GM21825 (cell line): ENCODE measurements around the gene WTIP.
"Not testable (repeated sequence)": the region's sequence is repeated elsewhere in the genome, so short reads cannot be mapped to it uniquely, and the experiment has no call there.

Experiments used
- ATAC-seq: cut with Tn5 transposase; IDR thresholded peaks from one replicate; pipeline ENCODE4 v1.9.1; 2021; ENCODE audit warnings: mild to moderate bottlenecking, moderate library complexity; ENCODE audit not compliant: unreplicated experiment

Gene WTIP

GRCh38 chr19:34475975-34476594 lies 5.5 kb upstream of the WTIP start:
- no peak for ATAC-seq

GRCh38 chr19:34478496-34478895 lies 3.1 kb upstream of the WTIP start:
- ATAC-seq, result not testable (repeated sequence)

GRCh38 chr19:34479396-34479795 lies 2.2 kb upstream of the WTIP start:
- no peak for ATAC-seq

- no peak for ATAC-seq
These were observed 1.1 kb upstream of the WTIP start for GRCh38 chr19:34480491-34480890.

- no peak for ATAC-seq
These were observed 362 bp downstream of the WTIP start for GRCh38 chr19:34481861-34482379.

GRCh38 chr19:34482380-34483250 lies 1.1 kb downstream of the WTIP start:
- no peak for ATAC-seq

- no peak for ATAC-seq
These were observed 2.8 kb downstream of the WTIP start for GRCh38 chr19:34484328-34484727.

GRCh38 chr19:34485831-34486230 lies 4.3 kb downstream of the WTIP start:
- no peak for ATAC-seq

- ATAC-seq, result no peak
These were observed 6.1 kb downstream of the WTIP start for GRCh38 chr19:34487651-34488051.

GRCh38 chr19:34489175-34489574 lies 7.6 kb downstream of the WTIP start:
- ATAC-seq, result no peak

GRCh38 chr19:34490141-34490766 lies 8.7 kb downstream of the WTIP start:
- no peak for ATAC-seq

- ATAC-seq, result no peak
These were observed 11.6 kb downstream of the WTIP start for GRCh38 chr19:34493038-34493648.

- no peak for ATAC-seq
These were observed 12.1 kb downstream of the WTIP start for GRCh38 chr19:34493649-34494044.

- ATAC-seq, result no peak
These were observed 13.0 kb downstream of the WTIP start for GRCh38 chr19:34494601-34495000.

- ATAC-seq, result no peak
These were observed 13.9 kb downstream of the WTIP start for GRCh38 chr19:34495416-34495815.

GRCh38 chr19:34497112-34497805 lies 15.7 kb downstream of the WTIP start:
- no peak for ATAC-seq

- no peak for ATAC-seq
These were observed 17.7 kb downstream of the WTIP start for GRCh38 chr19:34499155-34499834.

- no peak for ATAC-seq
These were observed 19.1 kb downstream of the WTIP start for GRCh38 chr19:34500656-34501120.

- ATAC-seq, result no peak
These were observed 20.1 kb downstream of the WTIP start for GRCh38 chr19:34501339-34502320.
